Gastrocnemius medialis (tissue), 4 donors: ENCODE measurements around the gene CFAP92. TPM values are rescaled to one million over a fixed set of nuclear protein-coding genes. Genes with fewer than 3 reads are reported as not detected.

Experiments
- ATAC-seq, 2 donors: fragments of 150-250 bp; one replicate each; pipeline ENCODE4 v1.9.1; 2016
- DNase-seq, 2 donors: peaks; one replicate each; pipeline ENCODE4 v3.0.0-alpha.2; 2019
- H3K27ac ChIP-seq, 4 donors: fragments of 200-600 bp; sonication (generic); 1 replicate in 1 of 4; 2 replicates in 3 of 4; pipeline ENCODE4 v1.5.1; 2016 to 2018; ENCODE audit warnings: mild to moderate bottlenecking in 2 of 4, moderate library complexity in 1 of 4
- H3K27me3 ChIP-seq, 3 donors: fragments of 200-600 bp; sonication (generic) in 2 of 3; 1 replicate in 1 of 3; 2 replicates in 2 of 3; pipeline versions ENCODE4 v1.5.1 to v1.6.0; 2016 to 2019; ENCODE audit warnings: mild to moderate bottlenecking in 1 of 3, moderate library complexity in 1 of 3
- H3K36me3 ChIP-seq, 2 donors: fragments of 200-600 bp; sonication (generic) in 1 of 2; one replicate each; pipeline ENCODE4 v1.5.1; 2017 to 2018
- H3K4me1 ChIP-seq, 2 donors: fragments of 200-600 bp; sonication (generic) in 1 of 2; one replicate each; pipeline ENCODE4 v1.5.1; 2016 to 2017; ENCODE audit warnings: mild to moderate bottlenecking in 2 of 2
- H3K4me3 ChIP-seq, 4 donors: fragments of 200-600 bp; sonication (generic) in 3 of 4; 1 replicate in 1 of 4; 2 replicates in 3 of 4; pipeline ENCODE4 v1.5.1; 2016 to 2019; ENCODE audit warnings: mild to moderate bottlenecking in 2 of 4
- H3K9me3 ChIP-seq, 3 donors: fragments of 200-600 bp; sonication (generic) in 2 of 3; 1 replicate in 1 of 3; 2 replicates in 2 of 3; pipeline ENCODE4 v1.5.1; 2016 to 2019
- POLR2A ChIP-seq, 2 donors: fragments of 450-650 bp; IDR thresholded peaks; one replicate each; pipeline ENCODE4 v1.6.1; 2017; ENCODE audit warnings: antibody characterized with exemption in 2 of 2, mild to moderate bottlenecking in 2 of 2, moderate library complexity in 2 of 2
- in situ Hi-C, 4 donors: fragments of 200-750 bp; cut with MboI; loops; one replicate each; pipeline versions ENCODE4 v1.15.0 to v1.8.0; 2017; ENCODE audit warnings: low sequenced_read_pairs in 4 of 4
- intact Hi-C: fragments of 100-400 bp; cut with DNase I; formaldehyde crosslinking; loops from one replicate; pipeline ENCODE4 v1.15.1; 2023; ENCODE audit warnings: low total_unique reads
- total RNA-seq, 4 donors: library from RNA; depleted of rRNA; stranded (reverse); fragments of >200 nt; gene quantifications; one replicate each; pipeline versions ENCODE4 v1.1.0 to v1.2.3, GENCODE V29; 2016
- TF ChIP-seq, protein P1 (sequence below), 5 experiments: fragments of 450-650 bp in 3 of 5; fragments of 200-600 bp in 2 of 5; sonication (generic) in 2 of 5; IDR thresholded peaks in 4 of 5; conservative IDR thresholded peaks in 1 of 5; 1 replicate in 4 of 5; 2 replicates in 1 of 5; pipeline ENCODE4 v1.5.1; 2016 to 2019; ENCODE audit warnings: antibody characterized with exemption in 5 of 5, mild to moderate bottlenecking in 3 of 5, moderate library complexity in 3 of 5

CFAP92 gene
- total RNA-seq, 4 donors from 2014 or later = 0.07 to 0.34 (median 0.20) TPM; not detected in 1

DNA sequence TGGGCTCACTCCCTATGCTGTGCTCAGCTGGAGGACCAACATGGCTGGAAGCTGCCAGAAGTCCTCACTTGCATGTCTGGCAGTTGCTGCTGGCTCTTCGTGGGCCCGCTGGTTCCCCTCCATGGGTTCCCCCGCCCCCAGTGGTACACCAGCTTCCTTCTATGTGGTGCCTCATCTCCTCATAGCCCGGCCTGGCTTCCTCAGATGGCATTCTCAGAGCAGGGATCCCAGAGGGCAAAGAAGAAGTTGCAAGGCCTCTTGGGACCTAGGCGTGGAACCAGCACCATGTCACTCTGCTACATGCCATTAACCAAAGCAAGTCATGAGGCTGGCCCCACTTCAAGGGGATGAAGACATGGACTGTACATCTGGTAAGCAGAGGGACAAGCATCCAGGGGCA is 2.9 kb upstream of the CFAP92 start:
- no peak for ATAC-seq
- Histone ChIP-seq H3K4me3 (no peak overlapping the region), H3K4me1 (peaks cover 15 to 17% of the 10 kb centered on the region in 2 donors), H3K9me3 (no peaks in the 10 kb centered on the region), H3K27ac (no peak overlapping the region), H3K36me3 (no peaks in the 10 kb centered on the region), H3K27me3 (peaks cover 10 to 17% (median 14%) of the 10 kb centered on the region in 3 donors)
- no peak for DNase-seq
- in situ Hi-C loops (no loop called here), intact Hi-C loops (no loop called here)
- TF ChIP-seq, protein P1, sequence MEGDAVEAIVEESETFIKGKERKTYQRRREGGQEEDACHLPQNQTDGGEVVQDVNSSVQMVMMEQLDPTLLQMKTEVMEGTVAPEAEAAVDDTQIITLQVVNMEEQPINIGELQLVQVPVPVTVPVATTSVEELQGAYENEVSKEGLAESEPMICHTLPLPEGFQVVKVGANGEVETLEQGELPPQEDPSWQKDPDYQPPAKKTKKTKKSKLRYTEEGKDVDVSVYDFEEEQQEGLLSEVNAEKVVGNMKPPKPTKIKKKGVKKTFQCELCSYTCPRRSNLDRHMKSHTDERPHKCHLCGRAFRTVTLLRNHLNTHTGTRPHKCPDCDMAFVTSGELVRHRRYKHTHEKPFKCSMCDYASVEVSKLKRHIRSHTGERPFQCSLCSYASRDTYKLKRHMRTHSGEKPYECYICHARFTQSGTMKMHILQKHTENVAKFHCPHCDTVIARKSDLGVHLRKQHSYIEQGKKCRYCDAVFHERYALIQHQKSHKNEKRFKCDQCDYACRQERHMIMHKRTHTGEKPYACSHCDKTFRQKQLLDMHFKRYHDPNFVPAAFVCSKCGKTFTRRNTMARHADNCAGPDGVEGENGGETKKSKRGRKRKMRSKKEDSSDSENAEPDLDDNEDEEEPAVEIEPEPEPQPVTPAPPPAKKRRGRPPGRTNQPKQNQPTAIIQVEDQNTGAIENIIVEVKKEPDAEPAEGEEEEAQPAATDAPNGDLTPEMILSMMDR (IDR thresholded peaks at IDR 0.05 in 4 of 5, conservative IDR thresholded peaks at IDR 0.05 in 1 of 5) = no peak
- no peak for TF ChIP-seq POLR2A (IDR thresholded peaks at IDR 0.05)

DNA sequence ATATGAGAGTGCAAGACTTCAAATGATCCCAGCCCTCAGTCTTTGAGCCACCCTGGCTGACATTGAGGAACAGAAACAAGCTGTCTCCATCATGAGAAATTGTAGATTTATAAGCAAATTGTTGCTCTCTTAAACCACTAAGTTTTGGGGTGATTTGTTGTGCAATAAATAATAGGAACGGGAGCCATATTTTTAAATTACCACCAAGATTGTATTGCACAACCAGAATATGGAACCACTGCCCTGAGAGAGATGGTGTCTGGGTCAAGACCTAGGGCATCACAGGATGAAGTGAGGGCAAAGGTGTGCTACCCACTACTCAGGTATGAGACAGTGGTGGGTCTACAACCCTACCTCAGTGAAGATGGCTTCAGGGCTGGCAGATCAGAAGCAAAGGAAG is 2.3 kb upstream of the CFAP92 start:
- Histone ChIP-seq H3K4me1 (peaks cover 15% of the 10 kb centered on the region in 2 donors), H3K36me3 (no peaks in the 10 kb centered on the region), H3K9me3 (no peaks in the 10 kb centered on the region), H3K27me3 (peaks cover 6 to 11% (median 8%) of the 10 kb centered on the region in 3 donors), H3K4me3 (no peak overlapping the region), H3K27ac (no peak overlapping the region)
- TF ChIP-seq POLR2A (IDR thresholded peaks at IDR 0.05) = no peak
- TF ChIP-seq, protein P1 (IDR thresholded peaks at IDR 0.05 in 4 of 5, conservative IDR thresholded peaks at IDR 0.05 in 1 of 5) = no peak
- no peak for DNase-seq
- ATAC-seq = no peak
- in situ Hi-C loops = no loop called here
- intact Hi-C loops = no loop called here

DNA sequence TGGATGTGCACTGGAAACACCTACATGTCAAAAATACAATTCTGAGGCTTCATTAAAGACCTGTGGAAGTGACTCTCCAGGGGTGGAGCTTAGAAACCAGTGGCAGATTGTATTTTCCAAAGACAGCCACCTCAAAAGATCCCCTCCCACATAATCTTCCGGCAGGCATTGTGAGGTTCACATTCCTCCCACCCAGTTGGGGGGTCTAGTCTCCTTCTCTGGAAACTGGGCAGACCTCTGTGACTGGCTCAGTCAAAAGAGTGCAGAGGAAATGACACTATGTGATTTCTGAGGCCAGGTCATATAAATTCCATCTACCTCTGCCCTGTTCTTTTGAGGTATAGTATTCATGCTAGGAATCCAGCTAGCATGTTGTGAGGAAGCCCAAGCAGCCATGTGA is 1.9 kb upstream of the CFAP92 start:
- Histone ChIP-seq H3K27me3 (peaks cover 1 to 8% (median 4%) of the 10 kb centered on the region in 3 donors), H3K4me1 (peaks cover 11 to 14% of the 10 kb centered on the region in 2 donors), H3K9me3 (no peaks in the 10 kb centered on the region), H3K36me3 (no peaks in the 10 kb centered on the region), H3K4me3 (no peak overlapping the region), H3K27ac (no peak overlapping the region)
- in situ Hi-C loops (no loop called here), intact Hi-C loops (no loop called here)
- DNase-seq = no peak
- ATAC-seq = no peak
- TF ChIP-seq POLR2A (IDR thresholded peaks at IDR 0.05) = no peak
- TF ChIP-seq, protein P1 (IDR thresholded peaks at IDR 0.05 in 4 of 5, conservative IDR thresholded peaks at IDR 0.05 in 1 of 5) = no peak

DNA sequence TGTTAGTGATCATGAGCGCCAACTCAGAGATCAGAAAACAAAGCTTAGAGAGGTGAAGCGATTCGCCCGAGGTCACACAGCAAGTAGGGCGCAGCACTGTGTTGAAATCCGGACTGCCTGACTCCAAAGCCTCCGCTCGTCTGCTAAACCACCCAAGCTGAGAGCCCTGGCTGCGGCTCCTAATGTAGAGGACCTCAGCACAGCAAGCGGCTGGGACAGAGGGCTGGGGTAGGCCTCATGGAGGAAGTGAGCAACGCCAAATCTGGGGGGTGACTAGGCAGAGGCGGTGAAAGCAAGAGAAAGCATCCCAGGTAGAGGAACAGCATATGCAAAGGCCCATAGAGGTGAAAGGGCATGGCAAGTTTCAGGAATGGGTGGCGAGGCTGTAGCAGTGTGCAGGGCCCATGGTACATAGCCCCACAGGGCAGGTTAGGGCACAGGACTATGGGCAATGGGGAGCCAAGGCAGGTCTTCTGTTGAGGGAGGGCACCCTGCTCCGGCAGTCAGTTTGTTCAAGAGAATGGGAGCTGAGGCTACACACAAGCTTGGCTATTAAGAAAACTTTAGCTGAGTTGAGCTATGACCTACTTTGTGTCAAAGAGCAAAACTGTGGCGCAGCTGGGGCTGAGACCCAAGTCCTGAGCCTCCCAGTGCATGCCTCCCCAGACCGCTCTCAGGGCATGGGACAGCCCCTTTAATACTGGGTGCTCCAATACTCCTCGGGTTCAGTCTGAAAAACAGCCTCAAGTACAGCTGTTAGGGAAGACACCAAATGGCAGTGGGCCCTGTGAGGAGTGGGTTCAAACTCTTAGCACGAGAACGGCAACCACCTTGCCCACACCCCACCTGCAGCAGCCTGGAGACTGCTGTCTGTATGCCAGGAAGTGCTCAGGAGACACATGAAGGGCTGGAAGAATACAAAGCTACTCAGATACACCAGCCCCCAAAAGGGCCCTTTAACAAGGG is 988 bp upstream of the CFAP92 start:
- no peaks in the 10 kb centered on the region for H3K36me3 ChIP-seq
- H3K4me1 ChIP-seq = peaks cover 6 to 9% of the 10 kb centered on the region in 2 donors
- TF ChIP-seq, protein P1 (IDR thresholded peaks at IDR 0.05 in 4 of 5, conservative IDR thresholded peaks at IDR 0.05 in 1 of 5) = no peak
- no peak for TF ChIP-seq POLR2A (IDR thresholded peaks at IDR 0.05)
- DNase-seq = no peak
- H3K4me3 ChIP-seq = peak overlapping the region in 2 of 4 donors; percentile 53 to 65
- in situ Hi-C loops (no loop called here), intact Hi-C loops (no loop called here)
- no peak overlapping the region for H3K27ac ChIP-seq
- no peak for ATAC-seq
- H3K27me3 ChIP-seq = peaks cover 0 to 1% (median 0%) of the 10 kb centered on the region in 3 donors
- H3K9me3 ChIP-seq = no peaks in the 10 kb centered on the region
